WI38 (cell line): Measurements from ENCODE around the gene RAB5A.
"Not testable (repeated sequence)": the region's sequence is repeated elsewhere in the genome, so short reads cannot be mapped to it uniquely, and the experiment has no call there.

Experiments used
- H3K4me3 ChIP-seq: 2 replicates; pipeline ENCODE4 v1.5.1; 2011; ENCODE audit warnings: low read depth, mild to moderate bottlenecking, control low read depth, low read length
- TF ChIP-seq, protein P1 (sequence below): IDR thresholded peaks from 2 replicates; pipeline ENCODE4 v1.5.1; 2012; ENCODE audit warnings: low read depth, mild to moderate bottlenecking, control low read depth, low read length

RAB5A gene

DNA sequence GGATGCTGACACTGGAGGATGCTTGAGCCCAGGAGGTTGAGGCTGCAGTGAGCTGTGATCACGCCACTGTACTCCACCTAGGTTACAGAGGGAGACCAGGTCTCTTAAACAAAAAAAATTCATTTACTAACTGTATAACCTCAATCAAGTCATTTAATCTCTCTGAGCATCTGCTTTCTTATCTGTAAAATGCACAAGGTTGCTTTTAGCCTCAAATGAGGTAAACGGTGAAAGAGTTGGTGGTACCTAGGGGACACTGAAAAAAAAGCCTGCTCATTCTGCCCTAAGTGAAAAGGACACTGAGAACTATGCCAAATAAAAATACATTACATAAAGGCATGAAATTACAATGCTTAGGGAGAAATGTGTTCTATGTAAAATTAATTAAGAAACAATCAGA is 61.7 kb downstream of the RAB5A start:
- TF ChIP-seq, protein P1, sequence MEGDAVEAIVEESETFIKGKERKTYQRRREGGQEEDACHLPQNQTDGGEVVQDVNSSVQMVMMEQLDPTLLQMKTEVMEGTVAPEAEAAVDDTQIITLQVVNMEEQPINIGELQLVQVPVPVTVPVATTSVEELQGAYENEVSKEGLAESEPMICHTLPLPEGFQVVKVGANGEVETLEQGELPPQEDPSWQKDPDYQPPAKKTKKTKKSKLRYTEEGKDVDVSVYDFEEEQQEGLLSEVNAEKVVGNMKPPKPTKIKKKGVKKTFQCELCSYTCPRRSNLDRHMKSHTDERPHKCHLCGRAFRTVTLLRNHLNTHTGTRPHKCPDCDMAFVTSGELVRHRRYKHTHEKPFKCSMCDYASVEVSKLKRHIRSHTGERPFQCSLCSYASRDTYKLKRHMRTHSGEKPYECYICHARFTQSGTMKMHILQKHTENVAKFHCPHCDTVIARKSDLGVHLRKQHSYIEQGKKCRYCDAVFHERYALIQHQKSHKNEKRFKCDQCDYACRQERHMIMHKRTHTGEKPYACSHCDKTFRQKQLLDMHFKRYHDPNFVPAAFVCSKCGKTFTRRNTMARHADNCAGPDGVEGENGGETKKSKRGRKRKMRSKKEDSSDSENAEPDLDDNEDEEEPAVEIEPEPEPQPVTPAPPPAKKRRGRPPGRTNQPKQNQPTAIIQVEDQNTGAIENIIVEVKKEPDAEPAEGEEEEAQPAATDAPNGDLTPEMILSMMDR: no peak
- no peak overlapping the region for H3K4me3 ChIP-seq

DNA sequence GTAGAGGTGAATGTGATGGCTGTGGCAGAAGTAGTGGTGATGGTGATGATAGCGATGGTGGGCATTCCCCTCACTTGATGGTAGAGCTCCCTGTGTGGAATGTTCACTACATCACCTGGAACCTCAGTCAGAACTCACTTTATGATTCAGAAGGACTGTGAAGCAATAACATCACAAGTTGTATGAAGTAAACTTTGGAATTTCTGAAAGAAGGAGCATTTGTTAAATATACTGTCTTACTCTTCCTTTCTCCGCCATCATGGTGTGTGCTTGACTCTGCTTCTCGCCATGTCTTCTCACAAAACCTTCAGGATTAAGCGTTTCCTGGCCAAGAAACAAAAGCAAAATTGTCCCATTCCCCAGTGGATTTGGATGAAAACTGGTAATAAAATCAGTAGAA is 65.3 kb downstream of the RAB5A start, which contains the start of gene PP2D1:
TSS of gene PP2D1 (minus strand) at position 101 of the 400 bp plus-strand sequence. CDS start 192 bp downstream, outside the sequence.
- H3K4me3 ChIP-seq: no peak within 1 kb of the TSS
- TF ChIP-seq, protein P1: no peak

DNA sequence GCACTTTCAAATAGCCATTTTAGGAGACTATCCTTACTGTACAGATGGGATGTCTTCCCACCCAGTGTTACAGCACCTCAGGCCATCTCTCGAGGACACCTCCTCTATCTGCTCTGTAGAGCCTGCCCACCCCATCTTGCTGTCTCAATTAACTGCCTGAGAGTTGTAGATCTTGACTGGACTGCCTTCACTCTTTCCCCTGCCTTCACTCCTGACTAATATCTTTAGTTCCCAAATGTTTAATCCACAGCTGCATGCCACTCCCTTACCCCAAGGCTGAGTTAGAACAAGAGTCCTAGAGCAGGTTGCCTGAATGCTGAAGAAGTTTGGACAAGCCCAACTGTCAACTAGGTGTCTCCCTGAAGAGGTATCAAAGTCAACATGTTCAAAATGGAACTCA is 66.5 kb downstream of the RAB5A start:
- no peak overlapping the region for H3K4me3 ChIP-seq
- TF ChIP-seq, protein P1: no peak

DNA sequence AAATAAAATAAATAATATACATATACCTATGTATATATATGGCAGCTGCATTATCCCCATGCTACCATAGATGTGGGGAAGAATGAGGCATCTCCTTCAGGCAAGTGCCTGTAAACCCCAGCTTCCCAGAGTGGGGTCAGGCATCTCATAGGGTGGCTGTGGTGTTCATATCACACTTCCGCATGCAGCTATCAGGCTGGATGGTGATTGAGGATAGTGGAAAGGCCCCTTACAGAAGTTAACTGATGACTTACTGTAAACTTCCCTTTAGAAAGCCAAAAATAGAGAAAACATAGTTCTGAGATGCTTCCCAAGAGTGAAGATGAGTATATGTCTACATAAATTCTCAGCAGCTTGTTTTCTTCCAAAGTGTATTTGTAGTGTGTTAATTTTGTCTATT is 68.6 kb downstream of the RAB5A start:
- H3K4me3 ChIP-seq: no peak overlapping the region
- TF ChIP-seq, protein P1: no peak

DNA sequence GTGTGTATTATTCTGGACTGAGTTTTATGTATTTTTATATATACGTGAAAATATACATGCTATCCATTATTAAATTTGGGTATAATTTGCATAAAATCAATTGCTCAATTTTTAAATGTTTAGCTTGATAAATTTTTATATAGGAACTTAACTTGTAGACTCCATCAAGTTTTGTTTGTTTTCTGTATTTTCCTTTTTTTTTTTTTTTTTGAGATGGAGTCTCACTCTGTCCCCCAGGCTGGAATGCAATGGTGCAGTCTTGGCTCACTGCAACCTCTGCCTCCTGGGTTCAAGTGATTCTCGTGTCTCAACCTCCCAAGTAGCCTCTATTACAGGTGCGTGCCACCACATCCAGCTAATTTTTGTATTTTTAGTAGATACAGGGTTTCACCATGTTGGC is 69.2 kb downstream of the RAB5A start:
- not testable (repeated sequence) for H3K4me3 ChIP-seq

DNA sequence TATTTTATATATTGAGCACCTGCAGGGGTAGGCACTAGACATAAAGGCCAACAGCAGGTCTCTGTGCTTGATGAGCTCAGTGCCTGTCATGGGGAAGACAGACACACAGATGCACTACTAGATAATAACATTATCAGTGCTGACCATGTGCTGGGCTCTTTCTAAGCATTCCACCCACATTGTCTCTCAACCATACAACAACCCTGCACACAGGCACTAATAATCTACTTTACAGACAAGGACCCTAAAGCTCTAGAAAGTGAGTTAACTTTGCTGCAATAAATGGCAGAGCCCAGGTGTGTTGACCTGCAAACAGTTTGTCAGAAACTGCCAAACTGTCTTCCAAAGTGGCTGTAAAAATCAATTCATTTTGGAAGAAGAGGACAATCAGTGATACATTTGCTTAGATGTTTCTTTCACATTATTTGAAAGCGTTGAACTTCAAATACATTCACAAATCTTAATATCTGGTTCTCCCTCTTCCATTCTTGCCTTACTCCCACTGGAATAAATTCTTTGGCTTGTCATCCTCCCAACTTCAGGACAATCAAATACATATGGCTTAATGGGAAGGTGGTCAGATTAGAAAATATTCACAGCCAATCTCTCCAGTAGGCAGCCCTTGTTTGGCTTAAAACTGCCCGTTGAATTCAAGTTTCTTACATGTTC is 76.2 kb downstream of the RAB5A start:
- H3K4me3 ChIP-seq: no peak overlapping the region
- TF ChIP-seq, protein P1: no peak

DNA sequence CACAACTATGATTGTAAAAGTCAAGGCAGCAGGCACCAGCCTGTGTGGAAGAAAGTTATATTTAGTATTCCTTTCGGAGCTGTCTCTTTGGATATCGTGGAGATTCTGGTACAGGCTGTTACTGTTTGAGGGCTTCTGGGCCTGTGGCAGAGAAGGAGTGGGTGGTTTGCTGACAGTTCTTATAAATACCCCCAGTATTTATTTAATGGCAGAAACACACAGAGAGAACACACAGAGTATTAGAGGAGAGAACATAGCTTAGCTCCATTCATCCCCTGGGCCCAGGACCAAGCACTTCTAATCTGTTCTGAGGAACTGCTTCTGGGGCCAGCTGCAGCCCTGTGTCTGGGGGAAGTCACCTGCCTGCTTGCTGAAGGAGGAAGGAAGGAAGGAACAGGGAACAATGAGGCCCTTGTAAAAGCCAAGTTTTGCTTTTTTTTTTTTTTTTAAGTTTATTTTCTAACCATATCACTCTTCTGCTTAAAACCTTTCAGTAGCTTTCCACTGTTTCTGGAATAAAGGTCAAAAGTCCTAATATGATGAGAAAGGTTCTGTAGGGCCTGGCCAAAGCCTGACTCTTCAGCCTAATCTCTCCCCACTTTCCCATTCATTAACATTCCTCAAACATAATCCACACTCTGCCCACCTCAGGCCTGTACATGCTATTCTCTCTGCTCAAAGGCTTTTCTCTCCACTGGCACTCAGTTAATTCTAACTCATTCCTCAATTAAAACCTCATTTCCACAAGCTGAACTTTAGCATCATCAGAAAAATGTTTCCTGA is 76.9 kb downstream of the RAB5A start:
- TF ChIP-seq, protein P1: no peak
- H3K4me3 ChIP-seq: no peak overlapping the region
